GM12878 (cell line): ENCODE data around the gene MAD1L1. TPM values are rescaled to one million over a fixed set of nuclear protein-coding genes. Genes with fewer than 3 reads are reported as not detected.
A peak's percentile ranks its signal among the peaks of the same experiment; 100 is the strongest.

Experiments used
- ATF2 ChIP-seq: IDR thresholded peaks from 2 replicates; pipeline ENCODE4 v1.6.1; 2012; ENCODE audit warnings: low read length, inconsistent platforms
- ATF3 ChIP-seq: IDR thresholded peaks from 2 replicates; pipeline ENCODE4 v1.6.1; 2011; ENCODE audit warnings: low read depth, mild to moderate bottlenecking, low read length, moderate library complexity, borderline replicate concordance; ENCODE audit errors: extremely low read depth
- CBFB ChIP-seq: IDR thresholded peaks from 2 replicates; pipeline ENCODE4 v1.6.1; 2016; ENCODE audit warnings: antibody characterized with exemption, low read depth
- CEBPB ChIP-seq, 2 experiments: fragments of 150-350 bp in 1 of 2; IDR thresholded peaks; 2 replicates each; pipeline ENCODE4 v1.6.1; 2012 to 2014; ENCODE audit warnings: low read depth in 2 of 2, low read length in 2 of 2, borderline replicate concordance in 1 of 2, inconsistent platforms in 1 of 2
- CTCF ChIP-seq, 3 experiments: IDR thresholded peaks in 2 of 3; conservative IDR thresholded peaks in 1 of 3; 2 replicates each; pipeline ENCODE4 v1.5.1; 2011; ENCODE audit warnings: low read depth in 3 of 3, low read length in 3 of 3, mild to moderate bottlenecking in 3 of 3, control low read depth in 2 of 3, moderate library complexity in 2 of 3, inconsistent platforms in 1 of 3, mixed read lengths in 1 of 3; ENCODE audit not compliant: control insufficient read depth in 2 of 3, insufficient read depth in 1 of 3; ENCODE audit errors: extremely low read depth in 1 of 3
- EGR1 ChIP-seq, 2 experiments: IDR thresholded peaks; 1 replicate in 1 of 2; 2 replicates in 1 of 2; pipeline ENCODE4 v1.6.1; 2011 to 2012; ENCODE audit warnings: low read depth in 2 of 2, low read length in 2 of 2, borderline replicate concordance in 1 of 2, mild to moderate bottlenecking in 1 of 2, moderate library complexity in 1 of 2
- IKZF1 ChIP-seq: fragments of 450-650 bp; conservative IDR thresholded peaks from 2 replicates; pipeline ENCODE4 v1.6.1; 2017; ENCODE audit warnings: antibody characterized with exemption, mild to moderate bottlenecking
- IRF5 ChIP-seq: fragments of 450-650 bp; IDR thresholded peaks from 2 replicates; pipeline ENCODE4 v1.6.1; 2017; ENCODE audit warnings: borderline replicate concordance
- MXI1 ChIP-seq: fragments of 150-350 bp; IDR thresholded peaks from 2 replicates; pipeline ENCODE4 v1.6.1; 2011; ENCODE audit warnings: low read depth, mild to moderate bottlenecking, inconsistent platforms, low read length, improper control_type of control experiment
- MYC ChIP-seq: IDR thresholded peaks from 2 replicates; pipeline ENCODE4 v1.6.1; 2011; ENCODE audit warnings: mild to moderate bottlenecking, low read length, moderate library complexity, inconsistent platforms; ENCODE audit not compliant: insufficient read depth, insufficient replicate concordance, insufficient read length, severe bottlenecking
- NFYB ChIP-seq: IDR thresholded peaks from 2 replicates; pipeline ENCODE4 v1.6.1; 2011; ENCODE audit warnings: low read depth, mild to moderate bottlenecking, low read length, improper control_type of control experiment, moderate library complexity; ENCODE audit not compliant: insufficient read depth
- PAX5 ChIP-seq: IDR thresholded peaks from 2 replicates; pipeline ENCODE4 v1.6.1; 2011; ENCODE audit warnings: low read depth, low read length, borderline replicate concordance
- PAX8 ChIP-seq: fragments of 450-650 bp; IDR thresholded peaks from 2 replicates; pipeline ENCODE4 v1.6.1; 2017; ENCODE audit warnings: mild to moderate bottlenecking, moderate library complexity
- POLR2AphosphoS2 ChIP-seq: IDR thresholded peaks from 2 replicates; pipeline ENCODE4 v1.6.1; 2011; ENCODE audit warnings: low read depth, mild to moderate bottlenecking, low read length, improper control_type of control experiment, moderate library complexity
- POLR2AphosphoS5 ChIP-seq: IDR thresholded peaks from 2 replicates; pipeline ENCODE4 v1.6.1; 2011; ENCODE audit warnings: mild to moderate bottlenecking, low read length, inconsistent platforms
- RFX5 ChIP-seq: IDR thresholded peaks from 2 replicates; pipeline ENCODE4 v1.6.1; 2011; ENCODE audit warnings: low read depth, low read length, improper control_type of control experiment
- RUNX3 ChIP-seq: IDR thresholded peaks from 2 replicates; pipeline ENCODE4 v1.6.1; 2012; ENCODE audit warnings: low read length, inconsistent platforms
- SIN3A ChIP-seq: IDR thresholded peaks from 2 replicates; pipeline ENCODE4 v1.6.1; 2012; ENCODE audit warnings: low read depth, low read length, improper control_type of control experiment
- USF1 ChIP-seq: IDR thresholded peaks from 2 replicates; pipeline ENCODE4 v1.6.1; 2011; ENCODE audit warnings: borderline replicate concordance, low read depth, mild to moderate bottlenecking, moderate library complexity, mixed read lengths, low read length; ENCODE audit not compliant: insufficient read depth; ENCODE audit errors: extremely low read length
- polyA plus RNA-seq, 11 experiments: library from polyadenylated mRNA; depleted of rRNA in 4 of 11; unstranded in 6 of 11; stranded (reverse) in 5 of 11; fragments of >200 nt; fragmentation: Nextera tagmentation in 4 of 11; fragmentation: Illumina TruSeq in 1 of 11; extraction: Ambion mirVana in 4 of 11; extraction: Trizol in 1 of 11; gene quantifications; 1 replicate in 1 of 11; 2 replicates in 10 of 11; pipeline versions ENCODE4 v1.2.1 to v1.2.3, GENCODE V29; 2011 to 2016; ENCODE audit warnings: inconsistent platforms in 2 of 11, missing spikeins in 2 of 11, low read depth in 1 of 11
- total RNA-seq, 4 experiments: library from RNA; depleted of rRNA in 3 of 4; stranded (reverse); fragments of >200 nt in 3 of 4; fragmentation: Illumina TruSeq in 1 of 4; extraction: Trizol in 1 of 4; gene quantifications; 2 replicates each; pipeline versions ENCODE4 v1.2.1 to v1.2.3, GENCODE V29; 2013 to 2021
- TF ChIP-seq, protein P1 (sequence below): fragments of 150-350 bp; IDR thresholded peaks from 2 replicates; pipeline ENCODE4 v1.6.1; 2014; ENCODE audit warnings: mild to moderate bottlenecking, low read depth, low read length

MAD1L1 gene
- total and polyA plus RNA-seq, 10 of the 15 experiments (the other 5 are each of a cell fraction or from before 2014, with no cell fraction given), result 2.2 to 76.8 (median 38.3) TPM

DNA sequence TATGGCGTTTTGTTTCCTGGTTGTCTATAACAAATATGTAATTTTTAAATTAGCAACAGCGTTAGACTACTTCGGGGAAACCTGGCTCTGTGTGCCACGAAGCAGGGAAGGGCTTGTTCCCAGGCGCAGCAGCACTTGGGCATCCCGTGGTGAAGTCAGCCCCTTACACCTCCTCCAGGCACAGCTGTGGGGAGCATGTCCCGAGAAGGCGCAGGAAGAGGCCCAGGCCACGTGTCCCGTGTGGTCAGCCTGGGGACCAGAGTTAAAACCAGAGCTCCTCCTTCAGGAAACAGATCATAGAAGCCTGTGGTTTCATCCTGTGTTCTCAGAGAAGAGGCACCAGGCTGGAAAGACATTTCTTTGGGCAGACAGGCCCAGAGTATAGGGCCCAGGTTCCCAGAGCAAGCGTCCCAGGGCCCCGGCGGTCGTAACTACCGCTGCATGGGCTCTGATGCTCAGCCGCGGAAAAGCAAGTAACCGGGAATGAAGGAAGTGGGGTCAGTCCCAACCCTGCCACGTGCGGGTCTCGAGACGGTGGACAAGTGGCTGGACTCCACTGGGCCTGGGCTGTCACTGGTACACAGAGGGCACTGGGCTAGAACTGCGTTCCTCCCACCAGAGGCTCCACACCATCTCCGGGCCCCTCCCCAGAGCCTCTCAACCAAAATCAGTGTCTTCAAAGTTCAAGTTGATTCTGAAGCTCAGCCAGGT, 16.4 kb upstream of the MAD1L1 start (continued):
- TF ChIP-seq SIN3A (no peak), IKZF1 (peak; percentile 58; the same call in 1 of the 2 replicates), USF1 (peak; percentile 84), CEBPB (IDR thresholded peaks at IDR 0.05; ENCODE audit: borderline replicate concordance in 1 of 2, low read depth in 2 of 2, low read length in 2 of 2) (no peak), CBFB (peak; percentile 64; the same call in 1 of the 2 replicates), EGR1 (IDR thresholded peaks at IDR 0.05; ENCODE audit: borderline replicate concordance in 1 of 2, low read depth in 2 of 2, low read length in 2 of 2) (no peak), MYC (no peak), PAX8 (no peak), RFX5 (no peak), IRF5 (no peak), ATF3 (peak; percentile 58; the same call in 1 of the 2 replicates), NFYB (no peak), POLR2AphosphoS2 (no peak), ATF2 (no peak), POLR2AphosphoS5 (peak; percentile 51), MXI1 (peak; percentile 57; the same call in 1 of the 2 replicates), PAX5 (no peak), CTCF (IDR thresholded peaks at IDR 0.05 in 2 of 3, conservative IDR thresholded peaks at IDR 0.05 in 1 of 3; ENCODE audit: control insufficient read depth in 2 of 3, extremely low read depth in 1 of 3, insufficient read depth in 1 of 3, low read depth in 3 of 3, low read length in 3 of 3) (peak in 2 of 3 experiments; percentile 12 to 54; a peak in 2 of 6 replicates), RUNX3 (peak; percentile 96)
- TF ChIP-seq, protein P1, sequence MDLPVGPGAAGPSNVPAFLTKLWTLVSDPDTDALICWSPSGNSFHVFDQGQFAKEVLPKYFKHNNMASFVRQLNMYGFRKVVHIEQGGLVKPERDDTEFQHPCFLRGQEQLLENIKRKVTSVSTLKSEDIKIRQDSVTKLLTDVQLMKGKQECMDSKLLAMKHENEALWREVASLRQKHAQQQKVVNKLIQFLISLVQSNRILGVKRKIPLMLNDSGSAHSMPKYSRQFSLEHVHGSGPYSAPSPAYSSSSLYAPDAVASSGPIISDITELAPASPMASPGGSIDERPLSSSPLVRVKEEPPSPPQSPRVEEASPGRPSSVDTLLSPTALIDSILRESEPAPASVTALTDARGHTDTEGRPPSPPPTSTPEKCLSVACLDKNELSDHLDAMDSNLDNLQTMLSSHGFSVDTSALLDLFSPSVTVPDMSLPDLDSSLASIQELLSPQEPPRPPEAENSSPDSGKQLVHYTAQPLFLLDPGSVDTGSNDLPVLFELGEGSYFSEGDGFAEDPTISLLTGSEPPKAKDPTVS, result no peak
